Smooth muscle cell (in vitro differentiated cells): ENCODE measurements around the gene AQP4. TPM values are rescaled to one million over a fixed set of nuclear protein-coding genes. Genes with fewer than 3 reads are reported as not detected.

Experiments
- DNase-seq: peaks from one replicate; lab custom pipeline; 2025; ENCODE audit not compliant: unreplicated experiment; lab: John Stamatoyannopoulos, UW
- H2AFZ ChIP-seq: fragments of 200-600 bp; sonication (generic); 2 replicates; pipeline ENCODE4 v1.6.0; 2016; ENCODE audit warnings: antibody characterized with exemption, low read depth, mild to moderate bottlenecking
- H3F3A ChIP-seq: fragments of 200-600 bp; sonication (generic); 2 replicates; pipeline ENCODE4 v1.6.0; 2017; ENCODE audit warnings: antibody characterized with exemption, low read depth
- H3K27ac ChIP-seq: fragments of 200-600 bp; sonication (generic); 2 replicates; pipeline ENCODE4 v1.5.1; 2016; ENCODE audit warnings: low read depth, mild to moderate bottlenecking
- H3K27me3 ChIP-seq: fragments of 200-600 bp; sonication (generic); 2 replicates; pipeline ENCODE4 v1.6.1; 2016; ENCODE audit warnings: low read depth, mild to moderate bottlenecking
- H3K36me3 ChIP-seq: fragments of 200-600 bp; sonication (generic); 2 replicates; pipeline ENCODE4 v1.5.1; 2016; ENCODE audit warnings: low read depth
- H3K4me1 ChIP-seq: fragments of 200-600 bp; sonication (generic); 2 replicates; pipeline ENCODE4 v1.5.1; 2016; ENCODE audit warnings: low read depth
- H3K4me2 ChIP-seq: fragments of 200-600 bp; sonication (generic); 2 replicates; pipeline ENCODE4 v1.6.0; 2016; ENCODE audit warnings: mild to moderate bottlenecking
- H3K4me3 ChIP-seq: fragments of 200-600 bp; sonication (generic); 2 replicates; pipeline ENCODE4 v1.5.1; 2016; ENCODE audit warnings: mild to moderate bottlenecking
- H3K79me2 ChIP-seq: fragments of 200-600 bp; sonication (generic); 2 replicates; pipeline ENCODE4 v1.6.0; 2016; ENCODE audit warnings: low read depth, mild to moderate bottlenecking
- H3K9ac ChIP-seq: fragments of 200-600 bp; sonication (generic); 2 replicates; pipeline ENCODE4 v1.6.0; 2016; ENCODE audit warnings: low read depth
- H3K9me3 ChIP-seq: fragments of 200-600 bp; sonication (generic); replicated peaks from 2 replicates; pipeline ENCODE4 v1.5.1; 2016; ENCODE audit warnings: low read depth
- H4K20me1 ChIP-seq: fragments of 200-600 bp; sonication (generic); 2 replicates; pipeline ENCODE4 v1.6.0; 2016; ENCODE audit warnings: low read depth
- WGBS: methylation state at CpG from one replicate; pipeline ENCODE4 v1.1.7; 2016; ENCODE audit warnings: low lambda C conversion rate; 5-methylcytosine and 5-hydroxymethylcytosine counted together
- polyA plus RNA-seq: library from polyadenylated mRNA; unstranded; fragments of >200 nt; fragmentation: Nextera tagmentation; extraction: Ambion mirVana; gene quantifications from 2 replicates; pipeline ENCODE4 v1.2.1, GENCODE V29; 2016
- total RNA-seq: library from RNA; depleted of rRNA; stranded (reverse); fragments of >200 nt; gene quantifications from 2 replicates; pipeline ENCODE4 v1.2.3, GENCODE V29; 2014
- TF ChIP-seq, protein P1 (sequence below): fragments of 200-600 bp; sonication (generic); IDR thresholded peaks from 2 replicates; pipeline ENCODE4 v1.5.1; 2017; ENCODE audit warnings: borderline replicate concordance, mild to moderate bottlenecking, antibody characterized with exemption; ENCODE audit not compliant: insufficient read depth, poor library complexity, severe bottlenecking

AQP4 gene
- total and polyA plus RNA-seq, 2 experiments from 2014 or later, result not detected

DNA sequence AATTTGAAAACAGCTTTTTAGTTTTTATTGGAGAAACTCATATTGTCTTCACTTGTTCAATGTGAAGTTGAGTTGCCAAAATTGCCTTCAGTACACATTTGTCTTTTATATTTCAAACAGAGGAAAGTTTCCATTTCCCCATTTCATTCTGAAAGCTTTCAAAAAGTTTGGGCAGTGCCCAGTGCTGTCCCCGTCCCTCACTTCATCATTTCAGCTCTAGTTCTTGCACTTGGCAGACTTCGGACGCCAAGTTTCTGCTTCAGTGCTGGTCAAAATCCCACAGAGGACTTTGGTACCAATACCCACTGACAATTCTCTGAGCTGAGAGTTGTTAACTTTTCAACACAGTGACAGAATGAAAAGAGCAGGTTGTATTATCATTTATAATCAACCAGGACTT, 43.4 kb upstream of the AQP4 start:
- no peaks in the 10 kb centered on the region for H3K27me3 ChIP-seq
- H3K4me2 ChIP-seq, result no peak overlapping the region
- H3K4me1 ChIP-seq, result peaks cover 5% of the 10 kb centered on the region
- no peaks in the 10 kb centered on the region for H3K9me3 ChIP-seq
- TF ChIP-seq, protein P1, sequence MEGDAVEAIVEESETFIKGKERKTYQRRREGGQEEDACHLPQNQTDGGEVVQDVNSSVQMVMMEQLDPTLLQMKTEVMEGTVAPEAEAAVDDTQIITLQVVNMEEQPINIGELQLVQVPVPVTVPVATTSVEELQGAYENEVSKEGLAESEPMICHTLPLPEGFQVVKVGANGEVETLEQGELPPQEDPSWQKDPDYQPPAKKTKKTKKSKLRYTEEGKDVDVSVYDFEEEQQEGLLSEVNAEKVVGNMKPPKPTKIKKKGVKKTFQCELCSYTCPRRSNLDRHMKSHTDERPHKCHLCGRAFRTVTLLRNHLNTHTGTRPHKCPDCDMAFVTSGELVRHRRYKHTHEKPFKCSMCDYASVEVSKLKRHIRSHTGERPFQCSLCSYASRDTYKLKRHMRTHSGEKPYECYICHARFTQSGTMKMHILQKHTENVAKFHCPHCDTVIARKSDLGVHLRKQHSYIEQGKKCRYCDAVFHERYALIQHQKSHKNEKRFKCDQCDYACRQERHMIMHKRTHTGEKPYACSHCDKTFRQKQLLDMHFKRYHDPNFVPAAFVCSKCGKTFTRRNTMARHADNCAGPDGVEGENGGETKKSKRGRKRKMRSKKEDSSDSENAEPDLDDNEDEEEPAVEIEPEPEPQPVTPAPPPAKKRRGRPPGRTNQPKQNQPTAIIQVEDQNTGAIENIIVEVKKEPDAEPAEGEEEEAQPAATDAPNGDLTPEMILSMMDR, result no peak
- H4K20me1 ChIP-seq, result no peaks in the 10 kb centered on the region
- H3K4me3 ChIP-seq, result no peak overlapping the region
- no peak overlapping the region for H2AFZ ChIP-seq
- no peaks in the 10 kb centered on the region for H3F3A ChIP-seq
- DNase-seq, result no peak
- no peaks in the 10 kb centered on the region for H3K36me3 ChIP-seq
- 67% methylated on average over 3 of the region's 3 CpGs for WGBS
- H3K79me2 ChIP-seq, result no peaks in the 10 kb centered on the region
- H3K9ac ChIP-seq, result no peak overlapping the region
- no peak overlapping the region for H3K27ac ChIP-seq

DNA sequence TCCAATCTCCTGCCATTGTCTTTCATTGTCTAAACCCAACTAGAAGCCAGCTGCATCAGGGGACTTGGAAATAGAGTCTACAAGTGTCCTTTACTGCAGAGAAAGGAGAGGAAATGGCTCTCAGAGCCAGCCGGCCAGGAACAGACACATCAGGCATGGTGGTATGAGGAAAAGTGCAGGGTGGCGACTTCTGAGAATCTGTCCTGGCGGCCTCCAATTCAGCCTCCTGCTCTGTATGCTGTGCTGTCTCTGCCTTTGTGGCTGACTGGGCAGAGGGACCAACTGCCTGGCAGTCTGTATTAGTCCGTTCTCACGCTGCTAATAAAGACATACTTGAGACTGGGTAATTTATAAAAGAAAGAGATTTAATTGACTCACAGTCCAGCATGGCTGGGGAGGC, 36.8 kb upstream of the AQP4 start:
- H3K9me3 ChIP-seq, result peaks cover 3% of the 10 kb centered on the region
- no peak for DNase-seq
- 99% methylated on average over 5 of the region's 5 CpGs for WGBS
- no peaks in the 10 kb centered on the region for H3K79me2 ChIP-seq
- H3F3A ChIP-seq, result no peaks in the 10 kb centered on the region
- no peak overlapping the region for H3K9ac ChIP-seq
- no peak overlapping the region for H3K4me3 ChIP-seq
- no peak overlapping the region for H3K27ac ChIP-seq
- no peaks in the 10 kb centered on the region for H3K4me1 ChIP-seq
- H3K4me2 ChIP-seq, result no peak overlapping the region
- TF ChIP-seq, protein P1, result no peak
- no peak overlapping the region for H2AFZ ChIP-seq
- no peaks in the 10 kb centered on the region for H3K36me3 ChIP-seq
- H4K20me1 ChIP-seq, result no peaks in the 10 kb centered on the region
- no peaks in the 10 kb centered on the region for H3K27me3 ChIP-seq

GRCh38 chr18:26901020-26901419, 35.5 kb upstream of the AQP4 start:
- no peaks in the 10 kb centered on the region for H3K4me1 ChIP-seq
- H3F3A ChIP-seq, result no peaks in the 10 kb centered on the region
- no peak for DNase-seq
- no peaks in the 10 kb centered on the region for H3K79me2 ChIP-seq
- H3K27me3 ChIP-seq, result no peaks in the 10 kb centered on the region
- no peaks in the 10 kb centered on the region for H4K20me1 ChIP-seq
- H3K36me3 ChIP-seq, result no peaks in the 10 kb centered on the region
- H3K4me2 ChIP-seq, result no peak overlapping the region
- peaks cover 3% of the 10 kb centered on the region for H3K9me3 ChIP-seq
- H3K27ac ChIP-seq, result no peak overlapping the region
- H3K4me3 ChIP-seq, result no peak overlapping the region
- TF ChIP-seq, protein P1, result no peak
- H3K9ac ChIP-seq, result no peak overlapping the region
- no peak overlapping the region for H2AFZ ChIP-seq

DNA sequence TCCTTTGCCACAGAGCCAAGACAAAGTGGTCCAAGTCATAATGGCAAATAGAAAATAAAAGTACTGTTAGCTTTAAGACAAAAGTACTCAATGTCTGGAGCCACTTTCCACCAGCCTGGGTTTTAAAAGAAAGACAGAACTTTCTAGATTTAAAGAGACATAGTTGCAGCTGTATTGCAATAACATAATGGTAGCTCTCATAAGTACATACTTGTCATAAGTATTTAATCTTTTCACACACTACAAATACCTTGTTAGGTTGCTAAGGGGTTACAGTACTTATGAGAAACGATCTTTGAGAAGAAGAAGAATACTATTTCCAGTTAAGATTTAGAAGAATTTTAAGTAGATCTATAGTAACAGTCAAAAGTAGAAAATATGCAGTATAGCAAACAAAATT, 28.9 kb upstream of the AQP4 start:
- H3K9me3 ChIP-seq, result no peaks in the 10 kb centered on the region
- H3K27ac ChIP-seq, result no peak overlapping the region
- no peaks in the 10 kb centered on the region for H3K36me3 ChIP-seq
- H4K20me1 ChIP-seq, result no peaks in the 10 kb centered on the region
- no peak overlapping the region for H3K9ac ChIP-seq
- H3K4me1 ChIP-seq, result no peaks in the 10 kb centered on the region
- 69% methylated on average over 1 of the region's 1 CpG for WGBS
- H3K27me3 ChIP-seq, result no peaks in the 10 kb centered on the region
- no peak for DNase-seq
- no peak overlapping the region for H3K4me3 ChIP-seq
- no peak overlapping the region for H3K4me2 ChIP-seq
- TF ChIP-seq, protein P1, result no peak
- H3F3A ChIP-seq, result no peaks in the 10 kb centered on the region
- H3K79me2 ChIP-seq, result no peaks in the 10 kb centered on the region
- no peak overlapping the region for H2AFZ ChIP-seq
